NCI-H2081 treated with DMSO at 0.1 percent for 48 hours (cell line): ENCODE measurements around the gene QPCTL.
A peak's percentile ranks its signal among the peaks of the same experiment; 100 is the strongest.
"Not testable (repeated sequence)": the region's sequence is repeated elsewhere in the genome, so short reads cannot be mapped to it uniquely, and the experiment has no call there.

ENCODE experiments used
- DNase-seq: peaks from one replicate; lab custom pipeline; 2025; lab: John Stamatoyannopoulos, UW

Gene QPCTL

GRCh38 chr19:45676851-45677263 is 15.6 kb upstream of the QPCTL start:
- no peak for DNase-seq

DNA sequence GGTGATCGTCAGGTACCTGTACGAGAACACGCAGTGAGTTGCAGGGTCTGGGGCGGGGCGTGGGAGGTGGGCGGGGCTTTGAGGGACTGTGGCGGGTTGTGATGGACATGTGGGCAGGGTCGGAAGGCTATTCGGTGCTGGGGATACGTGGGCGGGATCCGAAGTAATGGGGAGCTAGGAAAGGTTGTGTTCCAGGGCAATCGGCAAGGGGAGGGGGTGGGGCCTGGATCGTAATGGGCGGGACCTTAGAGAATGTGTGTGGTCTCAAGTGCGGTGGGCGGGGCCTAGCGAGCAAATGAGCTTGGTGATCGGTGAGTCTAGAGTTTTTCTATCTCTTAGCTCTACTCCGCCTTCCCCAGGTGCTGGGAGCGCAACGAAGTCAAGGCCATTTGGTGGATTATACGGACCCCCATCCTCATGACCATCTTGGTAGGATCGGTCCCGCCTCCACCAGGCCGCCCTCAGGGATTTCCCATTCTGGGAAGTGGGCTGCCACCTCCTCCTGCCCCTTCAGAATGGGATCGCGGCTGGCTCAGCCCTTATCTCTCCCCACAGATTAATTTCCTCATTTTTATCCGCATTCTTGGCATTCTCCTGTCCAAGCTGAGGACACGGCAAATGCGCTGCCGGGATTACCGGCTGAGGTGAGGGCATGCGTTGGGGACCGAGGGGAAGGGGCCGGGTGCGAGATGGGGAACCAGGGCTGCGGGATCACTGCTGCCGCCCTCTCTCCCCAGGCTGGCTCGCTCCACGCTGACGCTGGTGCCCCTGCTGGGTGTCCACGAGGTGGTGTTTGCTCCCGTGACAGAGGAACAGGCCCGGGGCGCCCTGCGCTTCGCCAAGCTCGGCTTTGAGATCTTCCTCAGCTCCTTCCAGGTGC is 14.9 kb upstream of the QPCTL start:
- DNase-seq = no peak

DNA sequence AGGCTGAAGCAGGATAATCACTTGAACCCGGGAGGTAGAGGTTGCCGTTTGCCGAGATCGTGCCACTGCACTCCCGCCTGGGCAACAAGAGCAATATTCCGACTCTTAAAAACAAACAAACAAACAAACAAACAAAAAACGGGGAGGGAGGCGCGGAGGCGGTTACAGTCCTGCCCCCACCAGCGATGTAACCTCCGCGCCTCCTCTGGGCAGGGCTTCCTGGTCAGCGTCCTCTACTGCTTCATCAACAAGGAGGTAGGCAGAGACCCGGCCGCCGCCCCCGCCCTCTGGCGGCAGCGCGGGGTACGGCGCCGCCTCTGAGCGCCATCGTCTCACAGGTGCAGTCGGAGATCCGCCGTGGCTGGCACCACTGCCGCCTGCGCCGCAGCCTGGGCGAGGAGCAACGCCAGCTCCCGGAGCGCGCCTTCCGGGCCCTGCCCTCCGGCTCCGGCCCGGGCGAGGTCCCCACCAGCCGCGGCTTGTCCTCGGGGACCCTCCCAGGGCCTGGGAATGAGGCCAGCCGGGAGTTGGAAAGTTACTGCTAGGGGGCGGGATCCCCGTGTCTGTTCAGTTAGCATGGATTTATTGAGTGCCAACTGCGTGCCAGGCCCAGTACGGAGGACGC is 11.0 kb upstream of the QPCTL start:
- DNase-seq = peak; percentile 50

DNA sequence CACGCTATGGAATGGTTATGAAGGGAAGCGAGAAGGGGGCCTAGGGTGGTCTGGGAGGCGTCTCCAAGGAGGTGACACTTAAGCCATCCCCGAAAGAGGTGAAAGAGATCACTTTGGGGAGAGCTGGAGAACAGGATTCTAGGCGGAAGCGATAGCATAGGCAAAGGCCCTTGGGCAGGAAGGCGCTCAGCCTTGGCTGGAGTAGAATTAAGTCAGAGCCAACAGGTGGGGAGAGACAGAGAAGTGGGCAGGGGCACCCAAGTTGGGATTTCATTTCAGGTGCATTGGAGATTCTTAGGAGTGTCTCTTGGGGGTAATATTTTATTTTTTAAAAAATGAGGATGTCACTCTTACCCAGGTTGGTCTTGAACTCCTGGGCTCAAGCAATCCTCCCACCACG is 10.3 kb upstream of the QPCTL start:
- DNase-seq = no peak

DNA sequence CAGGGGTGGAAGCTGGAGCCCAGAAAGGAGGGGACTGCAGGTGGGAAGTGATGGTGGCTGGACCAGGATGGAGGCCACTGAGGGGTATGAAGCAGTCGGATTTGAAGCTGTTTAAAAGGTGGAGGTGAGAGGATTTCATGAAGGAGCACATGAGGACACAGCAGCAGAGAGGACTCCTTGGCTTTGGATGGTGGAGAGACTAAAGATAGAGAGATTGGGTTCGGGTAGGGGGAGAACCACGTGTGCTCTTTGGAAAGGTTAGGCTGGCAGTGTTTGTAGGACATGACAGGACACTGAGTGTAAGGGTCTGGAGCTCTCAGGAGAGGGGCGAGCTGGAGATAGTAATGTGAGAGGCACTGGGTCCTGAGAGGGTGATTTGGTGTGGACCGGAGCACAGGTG is 9.6 kb upstream of the QPCTL start:
- no peak for DNase-seq

DNA sequence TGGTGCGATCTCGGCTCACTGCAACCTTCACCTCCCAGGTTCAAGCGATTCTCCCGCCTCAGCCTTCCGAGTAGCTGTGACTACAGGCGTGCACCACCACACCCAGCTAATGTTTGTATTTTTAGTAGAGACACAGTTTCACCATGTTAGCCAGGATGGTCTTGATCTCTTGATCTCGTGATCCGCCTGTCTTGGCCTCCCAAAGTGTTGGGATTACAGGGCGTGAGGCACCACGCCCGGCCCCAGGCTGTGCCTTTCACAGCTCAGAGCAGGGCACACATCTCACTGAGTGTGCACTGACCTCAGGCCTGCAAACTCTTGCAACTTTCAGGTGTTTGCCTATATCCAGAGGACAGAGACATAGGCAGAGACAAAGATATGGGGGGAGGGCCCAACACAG is 7.4 kb upstream of the QPCTL start:
- DNase-seq = not testable (repeated sequence)

DNA sequence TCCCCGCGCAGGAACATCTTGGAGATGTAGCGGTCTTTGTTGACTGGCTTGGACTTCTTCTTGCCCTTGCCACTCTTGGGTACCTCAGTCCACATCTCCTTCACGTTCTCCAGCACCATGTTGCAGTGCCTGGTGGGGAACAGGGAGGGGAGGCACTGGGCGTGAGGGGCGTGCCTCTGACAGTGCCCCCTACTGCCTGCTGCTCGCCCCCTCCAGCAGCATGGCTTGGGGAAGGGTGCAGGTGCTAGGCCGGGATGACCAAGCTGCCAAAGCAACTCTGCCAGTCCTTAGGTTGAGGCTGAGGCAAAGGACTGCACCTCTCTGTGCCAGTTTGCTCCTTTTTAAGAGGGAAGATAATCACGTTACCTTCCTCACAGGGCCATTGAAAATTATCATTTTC is 4.9 kb upstream of the QPCTL start:
- no peak for DNase-seq

- DNase-seq = peak; percentile 76
Measured at GRCh38 chr19:45691516-45692186, 815 bp upstream of the QPCTL start, which contains the start of gene SNRPD2. Gene SNRPD2, minus strand, starts transcription at chr19:45691953. Its CDS starts 65 bp downstream, at chr19:45691888.

GRCh38 chr19:45693106-45693788 is 781 bp downstream of the QPCTL start:
- no peak for DNase-seq

- DNase-seq = no peak
Measured at GRCh38 chr19:45701676-45702075, 9.2 kb downstream of the QPCTL start.

GRCh38 chr19:45705115-45705514 is 12.6 kb downstream of the QPCTL start:
- no peak for DNase-seq

- no peak for DNase-seq
Measured at GRCh38 chr19:45705710-45706415, 13.4 kb downstream of the QPCTL start.

DNA sequence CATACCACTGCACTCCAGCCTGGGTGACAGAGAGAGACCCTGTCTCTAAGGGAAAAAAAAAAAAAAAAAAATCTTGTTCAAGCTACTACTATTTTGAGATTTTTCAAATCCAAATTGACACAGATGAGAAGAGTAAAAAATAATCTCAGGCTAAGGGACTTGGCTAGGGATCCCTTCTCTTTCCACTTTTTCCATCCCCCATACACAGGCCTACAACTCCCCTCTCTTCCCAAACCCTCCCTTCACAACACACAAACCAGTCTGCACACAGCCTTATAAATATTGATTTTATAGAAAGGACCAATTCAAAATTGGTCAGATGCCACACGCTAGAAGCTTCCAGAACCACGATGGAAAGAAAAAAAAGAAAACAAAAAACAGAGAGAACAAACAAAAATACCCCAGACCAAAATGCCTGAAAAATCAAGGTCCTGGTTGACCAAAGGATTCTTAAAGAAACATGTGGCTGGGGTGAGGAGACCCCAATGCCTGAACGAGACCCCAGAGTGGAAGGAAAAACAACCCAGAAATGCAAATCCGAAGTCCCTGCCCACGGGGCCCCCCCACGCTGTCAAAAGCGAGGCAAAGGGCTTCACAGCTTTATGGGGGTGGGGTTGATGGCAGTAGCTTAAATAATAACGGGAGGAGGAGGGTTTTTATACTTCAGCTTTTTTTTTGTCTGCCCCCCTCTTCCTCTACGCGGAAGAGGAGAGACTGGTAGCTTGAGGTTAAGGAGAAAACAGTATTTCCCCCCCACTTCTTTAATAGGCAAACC is 18.1 kb downstream of the QPCTL start:
- no peak for DNase-seq

DNA sequence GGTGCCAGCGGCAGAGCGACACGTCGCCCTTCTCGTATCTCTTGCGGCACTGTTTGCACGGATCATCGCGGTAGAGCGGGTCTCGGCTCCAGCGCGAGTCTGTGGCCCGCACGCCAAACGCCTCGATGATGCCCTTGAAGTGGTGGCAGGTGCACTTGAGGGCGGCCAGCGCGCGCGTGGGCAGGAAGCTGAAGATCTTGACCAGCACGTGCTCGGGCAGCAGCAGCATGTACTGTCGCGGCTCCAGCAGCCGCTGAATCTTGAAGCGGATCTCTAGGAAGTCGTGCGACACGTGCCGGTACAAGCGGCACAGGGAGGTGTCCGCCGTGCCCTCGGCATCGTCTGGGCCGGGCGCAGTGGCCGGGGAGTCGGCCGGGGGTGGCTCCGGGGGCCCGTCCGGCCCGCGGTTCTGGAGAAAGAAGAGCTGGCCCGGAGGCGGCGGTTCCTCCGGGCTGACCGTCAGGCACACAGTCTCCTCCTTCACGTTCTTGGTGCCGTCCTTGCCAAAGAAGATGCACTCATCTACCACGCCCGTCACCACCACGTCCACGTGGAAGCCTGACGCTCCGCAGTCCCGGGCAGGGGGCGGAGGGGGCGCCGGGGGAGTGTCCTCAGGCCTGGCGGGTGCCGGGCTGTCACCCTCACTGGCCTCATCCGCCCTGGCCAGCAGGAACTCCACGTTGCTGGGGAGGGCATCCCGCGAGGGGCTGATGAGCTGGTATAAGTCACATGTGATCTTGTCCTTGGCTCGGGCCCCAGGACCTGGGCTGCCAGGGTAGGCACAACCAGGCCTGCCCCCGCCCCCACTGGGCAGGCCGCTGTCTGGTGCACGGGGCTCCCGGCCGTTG is 19.6 kb downstream of the QPCTL start:
- no peak for DNase-seq

DNA sequence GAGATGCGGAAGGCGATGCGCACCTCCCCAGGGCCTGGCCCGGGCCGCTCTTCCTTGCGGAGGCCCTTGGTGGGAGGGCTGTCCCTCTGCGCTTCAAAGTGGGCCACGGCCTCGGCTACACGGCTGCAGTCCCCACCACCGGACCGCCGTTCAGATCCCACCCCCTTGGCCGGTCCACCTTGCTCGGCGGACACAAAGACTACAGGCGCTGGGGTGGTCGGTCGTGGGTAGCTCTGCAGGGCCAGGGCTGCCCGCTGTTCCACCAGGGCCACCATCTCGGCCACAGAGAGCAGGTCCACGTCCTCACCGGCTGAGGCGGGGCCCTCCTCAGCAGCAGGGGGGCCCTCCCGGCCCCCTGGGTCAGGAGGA is 20.2 kb downstream of the QPCTL start:
- no peak for DNase-seq

- no peak for DNase-seq
Measured at GRCh38 chr19:45713141-45713540, 20.7 kb downstream of the QPCTL start.

GRCh38 chr19:45715139-45715538 is 22.7 kb downstream of the QPCTL start:
- DNase-seq = no peak

GRCh38 chr19:45716359-45717130 is 24.1 kb downstream of the QPCTL start:
- no peak for DNase-seq
